Aorta (tissue), 5 donors: ENCODE data around the gene HMGN4. TPM values are rescaled to one million over a fixed set of nuclear protein-coding genes. Genes with fewer than 3 reads are reported as not detected.

ENCODE experiments used
- ATAC-seq: fragments of 200-7000 bp; cut with Tn5 transposase; one replicate; pipeline ENCODE4 v1.9.1; 2022; ENCODE audit warnings: moderate library complexity; ENCODE audit not compliant: low FRiP score
- DNase-seq, 2 donors: peaks; one replicate each; pipeline ENCODE4 v3.0.0-alpha.2; 2020
- H3K27ac ChIP-seq, 2 donors: one replicate each; pipeline ENCODE4 v1.5.1; 2013; ENCODE audit warnings: low read length in 2 of 2, mild to moderate bottlenecking in 2 of 2, moderate library complexity in 2 of 2, control low read depth in 1 of 2, inconsistent platforms in 1 of 2, low read depth in 1 of 2
- H3K27me3 ChIP-seq, 2 donors: one replicate each; pipeline ENCODE4 v1.6.1; 2013; ENCODE audit warnings: control low read depth in 1 of 2, low read length in 1 of 2, mild to moderate bottlenecking in 1 of 2, moderate library complexity in 1 of 2; ENCODE audit not compliant: insufficient read depth in 2 of 2, control insufficient read depth in 1 of 2
- H3K36me3 ChIP-seq, 2 donors: one replicate each; pipeline ENCODE4 v1.6.1; 2013; ENCODE audit warnings: control low read depth in 1 of 2, low read length in 1 of 2, mild to moderate bottlenecking in 1 of 2; ENCODE audit not compliant: insufficient read depth in 2 of 2, control insufficient read depth in 1 of 2
- H3K4me1 ChIP-seq, 2 donors: one replicate each; pipeline ENCODE4 v1.6.1; 2013; ENCODE audit warnings: low read length in 2 of 2, control low read depth in 1 of 2, mild to moderate bottlenecking in 1 of 2, moderate library complexity in 1 of 2; ENCODE audit not compliant: insufficient read depth in 2 of 2, control insufficient read depth in 1 of 2
- H3K4me3 ChIP-seq, 2 donors: one replicate each; pipeline ENCODE4 v1.5.1; 2013; ENCODE audit warnings: low read length in 2 of 2, control low read depth in 1 of 2, mild to moderate bottlenecking in 1 of 2
- H3K9me3 ChIP-seq: one replicate; pipeline ENCODE4 v1.6.1; 2013; ENCODE audit warnings: mild to moderate bottlenecking, low read length; ENCODE audit not compliant: control insufficient read depth
- WGBS, 2 donors: extraction: QIAGEN DNeasy Blood & Tissue Kit; methylation state at CpG; one replicate each; pipeline ENCODE4 v1.1.7; 2013; 5-methylcytosine and 5-hydroxymethylcytosine counted together
- intact Hi-C, 2 donors: fragments of 100-400 bp; cut with DNase I; formaldehyde crosslinking; loops; one replicate each; pipeline versions ENCODE4 v1.14.2 to v1.15.0; 2022
- polyA plus RNA-seq, 2 donors: library from polyadenylated mRNA; stranded (reverse); fragments of 200-250 nt; gene quantifications; one replicate each; pipeline ENCODE4 v1.2.3, GENCODE V29; 2013
- total RNA-seq, 2 donors: library from RNA; stranded (reverse); fragmentation: NEBNext Ultra II Directional; extraction: Animal tissue kit (Norgen Biotek cat#: 25700); gene quantifications; one replicate each; pipeline ENCODE4 v1.2.1, GENCODE V29; 2021
- donor health status: healthy with polysubstance abuse.
- donor health status: Bipolar disorder and iron deficiency.
- donor health status: DM: no; HTN: no; CAD: no.
- donor health status: DM: no; HTN: no; CAD: no.
- donor health status: DM: yes; HTN: yes; CAD: no.

HMGN4 gene
- total and polyA plus RNA-seq, 4 donors: 36.4 to 69.0 (median 46.1) TPM

GRCh38 chr6:26526928-26527327, 11.2 kb upstream of the HMGN4 start:
- Histone ChIP-seq H3K4me3 (no peak overlapping the region), H3K36me3 (no peaks in the 10 kb centered on the region), H3K4me1 (no peaks in the 10 kb centered on the region), H3K27me3 (no peaks in the 10 kb centered on the region), H3K9me3 (no peaks in the 10 kb centered on the region), H3K27ac (no peak overlapping the region)
- ATAC-seq: no peak
- intact Hi-C loops: loop anchor here in 1 of 2 donors (10.0 kb wide), 1 partner anchor 608 kb away; a partner anchor contains a TSS
- DNase-seq: no peak
- WGBS, 2 donors: 97 to 98% methylated on average over 1 of the region's 1 CpG

- no peak overlapping the region for H3K4me3 ChIP-seq
- intact Hi-C loops: no loop called here
- ATAC-seq: no peak
- no peaks in the 10 kb centered on the region for H3K27me3 ChIP-seq
- no peaks in the 10 kb centered on the region for H3K9me3 ChIP-seq
- no peaks in the 10 kb centered on the region for H3K36me3 ChIP-seq
- WGBS, 2 donors: 95 to 98% methylated on average over 2 of the region's 2 CpGs
- H3K27ac ChIP-seq: no peak overlapping the region
- DNase-seq: no peak
- H3K4me1 ChIP-seq: no peaks in the 10 kb centered on the region
These were observed 8.0 kb upstream of the HMGN4 start for GRCh38 chr6:26530203-26530602.

- H3K27me3 ChIP-seq: no peaks in the 10 kb centered on the region
- no peak overlapping the region for H3K4me3 ChIP-seq
- DNase-seq (no peak), ATAC-seq (no peak)
- intact Hi-C loops: loop anchor here in 1 of 2 donors (1.0 to 2.0 kb wide), 2 partner anchors 11 to 37 kb away; no protein-coding TSS in a partner anchor
- H3K27ac ChIP-seq: no peak overlapping the region
- WGBS, 2 donors: 94 to 98% methylated on average over 1 of the region's 1 CpG
- peaks cover 0 to 2% of the 10 kb centered on the region in 2 donors for H3K4me1 ChIP-seq
- no peaks in the 10 kb centered on the region for H3K9me3 ChIP-seq
- no peaks in the 10 kb centered on the region for H3K36me3 ChIP-seq
These were observed 6.3 kb upstream of the HMGN4 start for GRCh38 chr6:26531897-26532296.

GRCh38 chr6:26532699-26533531, 5.3 kb upstream of the HMGN4 start:
- H3K4me3 ChIP-seq: peak overlapping the region; percentile 76 to 100
- H3K4me1 ChIP-seq: peaks cover 0 to 2% of the 10 kb centered on the region in 2 donors
- ATAC-seq: peak; percentile 88
- DNase-seq: peak; percentile 92 to 94
- H3K27me3 ChIP-seq: no peaks in the 10 kb centered on the region
- intact Hi-C loops: loop anchor here in 1 of 2 donors (1.0 to 2.0 kb wide), 2 partner anchors 12 to 36 kb away; no protein-coding TSS in a partner anchor
- no peaks in the 10 kb centered on the region for H3K36me3 ChIP-seq
- 1% methylated on average over 28 of the region's 28 CpGs for WGBS, 2 donors
- peak overlapping the region; percentile 3 to 85 for H3K27ac ChIP-seq
- H3K9me3 ChIP-seq: no peaks in the 10 kb centered on the region

- Histone ChIP-seq H3K27ac (peak overlapping the region in 1 of 2 donors; percentile 3), H3K4me3 (peak overlapping the region; percentile 76 to 100), H3K9me3 (no peaks in the 10 kb centered on the region), H3K36me3 (no peaks in the 10 kb centered on the region), H3K27me3 (no peaks in the 10 kb centered on the region), H3K4me1 (peaks cover 0 to 2% of the 10 kb centered on the region in 2 donors)
- intact Hi-C loops: loop anchor here in 1 of 2 donors (2.0 kb wide), 1 partner anchor 35 kb away; no protein-coding TSS in a partner anchor
- WGBS, 2 donors: 0 to 1% methylated on average over 1 of the region's 1 CpG
- ATAC-seq (no peak), DNase-seq (no peak)
These were observed 4.6 kb upstream of the HMGN4 start for GRCh38 chr6:26533532-26533931.

GRCh38 chr6:26534681-26535465, 3.3 kb upstream of the HMGN4 start:
- Histone ChIP-seq H3K9me3 (no peaks in the 10 kb centered on the region), H3K36me3 (no peaks in the 10 kb centered on the region), H3K4me3 (no peak overlapping the region), H3K27ac (peak overlapping the region in 1 of 2 donors; percentile 77), H3K27me3 (no peaks in the 10 kb centered on the region), H3K4me1 (peaks cover 1 to 2% of the 10 kb centered on the region in 2 donors)
- WGBS, 2 donors: 24 to 33% methylated on average over 6 of the region's 6 CpGs
- ATAC-seq: no peak
- DNase-seq: no peak
- intact Hi-C loops: no loop called here

- Histone ChIP-seq H3K9me3 (no peaks in the 10 kb centered on the region), H3K4me1 (peaks cover 2 to 3% of the 10 kb centered on the region in 2 donors), H3K36me3 (no peaks in the 10 kb centered on the region), H3K27me3 (no peaks in the 10 kb centered on the region), H3K4me3 (peak overlapping the region; percentile 63 to 79), H3K27ac (peak overlapping the region; percentile 87 to 98)
- 1 to 2% methylated on average over 12 of the region's 12 CpGs for WGBS, 2 donors
- no peak for DNase-seq
- ATAC-seq: peak; percentile 3
- intact Hi-C loops: loop anchor here in 1 of 2 donors (1.0 kb wide), 3 partner anchors 15 to 32 kb away; no protein-coding TSS in a partner anchor
These were observed 1.5 kb upstream of the HMGN4 start for GRCh38 chr6:26536571-26537159.

GRCh38 chr6:26537160-26537845, 863 bp upstream of the HMGN4 start:
- peaks cover 2 to 3% of the 10 kb centered on the region in 2 donors for H3K4me1 ChIP-seq
- ATAC-seq: peak; percentile 93
- no peaks in the 10 kb centered on the region for H3K9me3 ChIP-seq
- H3K36me3 ChIP-seq: no peaks in the 10 kb centered on the region
- 0% methylated on average over 37 of the region's 37 CpGs for WGBS, 2 donors
- DNase-seq: peak; percentile 92 to 94
- H3K27me3 ChIP-seq: no peaks in the 10 kb centered on the region
- H3K4me3 ChIP-seq: peak overlapping the region; percentile 63 to 79
- H3K27ac ChIP-seq: peak overlapping the region; percentile 83 to 87
- intact Hi-C loops: loop anchor here in 1 of 2 donors (1.0 kb wide), 3 partner anchors 16 to 31 kb away; no protein-coding TSS in a partner anchor
